ENCODE data around the gene CERS4.

GRCh38 chr19:8192221-8192820, 16.8 kb upstream of the CERS4 start:
- TF ChIP-seq, protein P1, sequence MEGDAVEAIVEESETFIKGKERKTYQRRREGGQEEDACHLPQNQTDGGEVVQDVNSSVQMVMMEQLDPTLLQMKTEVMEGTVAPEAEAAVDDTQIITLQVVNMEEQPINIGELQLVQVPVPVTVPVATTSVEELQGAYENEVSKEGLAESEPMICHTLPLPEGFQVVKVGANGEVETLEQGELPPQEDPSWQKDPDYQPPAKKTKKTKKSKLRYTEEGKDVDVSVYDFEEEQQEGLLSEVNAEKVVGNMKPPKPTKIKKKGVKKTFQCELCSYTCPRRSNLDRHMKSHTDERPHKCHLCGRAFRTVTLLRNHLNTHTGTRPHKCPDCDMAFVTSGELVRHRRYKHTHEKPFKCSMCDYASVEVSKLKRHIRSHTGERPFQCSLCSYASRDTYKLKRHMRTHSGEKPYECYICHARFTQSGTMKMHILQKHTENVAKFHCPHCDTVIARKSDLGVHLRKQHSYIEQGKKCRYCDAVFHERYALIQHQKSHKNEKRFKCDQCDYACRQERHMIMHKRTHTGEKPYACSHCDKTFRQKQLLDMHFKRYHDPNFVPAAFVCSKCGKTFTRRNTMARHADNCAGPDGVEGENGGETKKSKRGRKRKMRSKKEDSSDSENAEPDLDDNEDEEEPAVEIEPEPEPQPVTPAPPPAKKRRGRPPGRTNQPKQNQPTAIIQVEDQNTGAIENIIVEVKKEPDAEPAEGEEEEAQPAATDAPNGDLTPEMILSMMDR (IDR thresholded peaks at IDR 0.05): no peak
- TF ChIP-seq EZH2phosphoT487 (IDR thresholded peaks at IDR 0.05; ENCODE audit: borderline replicate concordance, low read depth) (no peak), MAX (IDR thresholded peaks at IDR 0.05; ENCODE audit: low read depth) (no peak), EP300 (IDR thresholded peaks at IDR 0.05; ENCODE audit: borderline replicate concordance in 1 of 2, low read depth in 1 of 2, low read length in 1 of 2) (no peak), POLR2AphosphoS5 (IDR thresholded peaks at IDR 0.05; ENCODE audit: low read depth, low read length) (no peak), RCOR1 (IDR thresholded peaks at IDR 0.05; ENCODE audit: low read length) (no peak), GABPA (IDR thresholded peaks at IDR 0.05; ENCODE audit: low read depth) (no peak)
- TF ChIP-seq, protein P2, sequence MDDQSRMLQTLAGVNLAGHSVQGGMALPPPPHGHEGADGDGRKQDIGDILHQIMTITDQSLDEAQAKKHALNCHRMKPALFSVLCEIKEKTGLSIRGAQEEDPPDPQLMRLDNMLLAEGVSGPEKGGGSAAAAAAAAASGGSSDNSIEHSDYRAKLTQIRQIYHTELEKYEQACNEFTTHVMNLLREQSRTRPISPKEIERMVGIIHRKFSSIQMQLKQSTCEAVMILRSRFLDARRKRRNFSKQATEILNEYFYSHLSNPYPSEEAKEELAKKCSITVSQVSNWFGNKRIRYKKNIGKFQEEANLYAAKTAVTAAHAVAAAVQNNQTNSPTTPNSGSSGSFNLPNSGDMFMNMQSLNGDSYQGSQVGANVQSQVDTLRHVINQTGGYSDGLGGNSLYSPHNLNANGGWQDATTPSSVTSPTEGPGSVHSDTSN (IDR thresholded peaks at IDR 0.05): no peak
